Effector memory CD8-positive, alpha-beta T cell (primary cell): ENCODE measurements around the gene PRKAR2A.
"Not testable (repeated sequence)": the region's sequence is repeated elsewhere in the genome, so short reads cannot be mapped to it uniquely, and the experiment has no call there.

Experiments used
- ATAC-seq: fragments of 150-1000 bp; cut with Tn5 transposase; replicated peaks from 2 replicates; pipeline ENCODE4 v1.10.0; 2021; ENCODE audit warnings: mild to moderate bottlenecking, moderate library complexity
- DNase-seq, 3 experiments: peaks; one replicate each; pipeline ENCODE4 v3.0.0; 2021
- H3K27ac Mint-ChIP-seq, 2 donors: one replicate each; pipeline ENCODE4 v1.8.0; 2022; ENCODE audit warnings: mild to moderate bottlenecking in 2 of 2, mixed read lengths in 2 of 2, moderate library complexity in 2 of 2
- H3K27me3 Mint-ChIP-seq, 2 donors: one replicate each; pipeline ENCODE4 v1.8.0; 2022; ENCODE audit warnings: mixed read lengths in 2 of 2
- H3K36me3 Mint-ChIP-seq: one replicate; pipeline ENCODE4 v1.8.0; 2022; ENCODE audit warnings: mild to moderate bottlenecking, moderate library complexity, mixed read lengths; ENCODE audit not compliant: insufficient read depth
- H3K4me1 Mint-ChIP-seq, 2 donors: one replicate each; pipeline ENCODE4 v1.8.0; 2022; ENCODE audit warnings: low read depth in 2 of 2, mixed read lengths in 2 of 2
- H3K4me3 Mint-ChIP-seq, 2 donors: one replicate each; pipeline ENCODE4 v1.8.0; 2022; ENCODE audit warnings: mild to moderate bottlenecking in 2 of 2, mixed read lengths in 2 of 2, moderate library complexity in 2 of 2
- H3K9me3 Mint-ChIP-seq, 2 donors: one replicate each; pipeline ENCODE4 v1.8.0; 2022; ENCODE audit warnings: mixed read lengths in 2 of 2

The PRKAR2A gene

GRCh38 chr3:48827874-48828273 lies 19.8 kb downstream of the PRKAR2A start:
- not testable (repeated sequence) for H3K4me3 Mint-ChIP-seq, H3K27me3 Mint-ChIP-seq, H3K27ac Mint-ChIP-seq, H3K9me3 Mint-ChIP-seq, ATAC-seq, H3K36me3 Mint-ChIP-seq, DNase-seq
- peaks cover 9 to 25% of the 10 kb centered on the region in 2 donors for H3K4me1 Mint-ChIP-seq

GRCh38 chr3:48826451-48826850 lies 21.2 kb downstream of the PRKAR2A start:
- H3K4me1 Mint-ChIP-seq, result peaks cover 6 to 25% of the 10 kb centered on the region in 2 donors
- ATAC-seq (no peak), DNase-seq (no peak)
- no peak overlapping the region for H3K4me3 Mint-ChIP-seq
- peak overlapping the region in 1 of 2 donors; percentile 48 for H3K27ac Mint-ChIP-seq
- H3K36me3 Mint-ChIP-seq, result peaks cover 7% of the 10 kb centered on the region
- H3K9me3 Mint-ChIP-seq, result no peaks in the 10 kb centered on the region
- H3K27me3 Mint-ChIP-seq, result no peaks in the 10 kb centered on the region

- no peak overlapping the region for H3K4me3 Mint-ChIP-seq
- no peaks in the 10 kb centered on the region for H3K9me3 Mint-ChIP-seq
- peak overlapping the region; percentile 28 to 32 for H3K27ac Mint-ChIP-seq
- ATAC-seq (no peak), DNase-seq (no peak)
- H3K36me3 Mint-ChIP-seq, result peaks cover 4% of the 10 kb centered on the region
- H3K4me1 Mint-ChIP-seq, result peaks cover 18 to 43% of the 10 kb centered on the region in 2 donors
- H3K27me3 Mint-ChIP-seq, result no peaks in the 10 kb centered on the region
Measured at GRCh38 chr3:48820612-48821324, 26.9 kb downstream of the PRKAR2A start.

GRCh38 chr3:48819234-48820221 lies 28.1 kb downstream of the PRKAR2A start:
- H3K27me3 Mint-ChIP-seq, result no peaks in the 10 kb centered on the region
- H3K27ac Mint-ChIP-seq, result peak overlapping the region in 1 of 2 donors; percentile 76

GRCh38 chr3:48811524-48811923 lies 36.1 kb downstream of the PRKAR2A start:
- peak overlapping the region; percentile 90 to 94 for H3K27ac Mint-ChIP-seq

More at GRCh38 chr3:48819234-48820221, 28.1 kb downstream of the PRKAR2A start:
- Mint-ChIP-seq H3K9me3 (no peaks in the 10 kb centered on the region), H3K36me3 (peaks cover 4% of the 10 kb centered on the region), H3K4me1 (peaks cover 20 to 43% of the 10 kb centered on the region in 2 donors), H3K4me3 (no peak overlapping the region)
- no peak for DNase-seq
- ATAC-seq, result no peak

GRCh38 chr3:48804930-48805329 lies 42.7 kb downstream of the PRKAR2A start:
- H3K9me3 Mint-ChIP-seq, result no peaks in the 10 kb centered on the region
- DNase-seq (no peak), ATAC-seq (no peak)
- no peaks in the 10 kb centered on the region for H3K27me3 Mint-ChIP-seq
- peaks cover 6% of the 10 kb centered on the region for H3K36me3 Mint-ChIP-seq
- no peak overlapping the region for H3K4me3 Mint-ChIP-seq
- peak overlapping the region in 1 of 2 donors; percentile 75 for H3K27ac Mint-ChIP-seq
- peaks cover 6 to 21% of the 10 kb centered on the region in 2 donors for H3K4me1 Mint-ChIP-seq

More at GRCh38 chr3:48811524-48811923, 36.1 kb downstream of the PRKAR2A start:
- ATAC-seq (no peak), DNase-seq (no peak)
- Mint-ChIP-seq H3K4me3 (peak overlapping the region; percentile 39 to 47), H3K36me3 (peaks cover 8% of the 10 kb centered on the region), H3K4me1 (peaks cover 14 to 23% of the 10 kb centered on the region in 2 donors), H3K9me3 (peaks cover 0 to 2% of the 10 kb centered on the region in 2 donors), H3K27me3 (no peaks in the 10 kb centered on the region)

- not testable (repeated sequence) for H3K4me3 Mint-ChIP-seq, ATAC-seq, DNase-seq
Measured at GRCh38 chr3:48800831-48801230, 46.8 kb downstream of the PRKAR2A start.

GRCh38 chr3:48798998-48799397 lies 48.7 kb downstream of the PRKAR2A start:
- Mint-ChIP-seq H3K27ac (peak overlapping the region; percentile 75 to 84), H3K4me1 (peaks cover 0 to 12% of the 10 kb centered on the region in 2 donors), H3K9me3 (no peaks in the 10 kb centered on the region), H3K27me3 (no peaks in the 10 kb centered on the region), H3K36me3 (peaks cover 15% of the 10 kb centered on the region), H3K4me3 (no peak overlapping the region)
- no peak for ATAC-seq
- no peak for DNase-seq

More at GRCh38 chr3:48800831-48801230, 46.8 kb downstream of the PRKAR2A start:
- H3K27me3 Mint-ChIP-seq, H3K36me3 Mint-ChIP-seq, H3K9me3 Mint-ChIP-seq: not testable (repeated sequence)
- Mint-ChIP-seq H3K27ac (peak overlapping the region in 1 of 2 donors; percentile 53), H3K4me1 (peaks cover 4 to 22% of the 10 kb centered on the region in 2 donors)

GRCh38 chr3:48797626-48798025 lies 50.0 kb downstream of the PRKAR2A start:
- no peak for DNase-seq
- Mint-ChIP-seq H3K9me3 (no peaks in the 10 kb centered on the region), H3K4me3 (no peak overlapping the region), H3K4me1 (peaks cover 0 to 5% of the 10 kb centered on the region in 2 donors), H3K27ac (peak overlapping the region in 1 of 2 donors; percentile 84), H3K27me3 (no peaks in the 10 kb centered on the region), H3K36me3 (peaks cover 24% of the 10 kb centered on the region)
- no peak for ATAC-seq

GRCh38 chr3:48795997-48796732 lies 51.5 kb downstream of the PRKAR2A start:
- Mint-ChIP-seq H3K36me3 (peaks cover 33% of the 10 kb centered on the region), H3K4me3 (no peak overlapping the region), H3K27ac (peak overlapping the region; percentile 25 to 52), H3K4me1 (peaks cover 0 to 5% of the 10 kb centered on the region in 2 donors), H3K27me3 (no peaks in the 10 kb centered on the region), H3K9me3 (no peaks in the 10 kb centered on the region)
- no peak for DNase-seq
- no peak for ATAC-seq

- not testable (repeated sequence) for ATAC-seq, H3K9me3 Mint-ChIP-seq, H3K4me3 Mint-ChIP-seq, DNase-seq, H3K27ac Mint-ChIP-seq, H3K27me3 Mint-ChIP-seq
- Mint-ChIP-seq H3K36me3 (peaks cover 49% of the 10 kb centered on the region), H3K4me1 (peaks cover 8 to 18% of the 10 kb centered on the region in 2 donors)
Measured at GRCh38 chr3:48793484-48793883, 54.2 kb downstream of the PRKAR2A start.

GRCh38 chr3:48789665-48790064 lies 58.0 kb downstream of the PRKAR2A start:
- no peak for DNase-seq
- Mint-ChIP-seq H3K9me3 (no peaks in the 10 kb centered on the region), H3K27me3 (no peaks in the 10 kb centered on the region), H3K4me3 (no peak overlapping the region), H3K36me3 (peaks cover 50% of the 10 kb centered on the region), H3K27ac (peak overlapping the region in 1 of 2 donors; percentile 27), H3K4me1 (peaks cover 12 to 17% of the 10 kb centered on the region in 2 donors)
- ATAC-seq, result no peak
